ENCODE data around the gene CDK5RAP2.

GRCh38 chr9:120424248-120424647 is 155.7 kb downstream of the CDK5RAP2 start:
- no peak for TF ChIP-seq RAD21 (IDR thresholded peaks at IDR 0.05; ENCODE audit: low read depth)
- no peak for TF ChIP-seq CREB1 (IDR thresholded peaks at IDR 0.05; ENCODE audit: low read depth)
- TF ChIP-seq EP300 (IDR thresholded peaks at IDR 0.05; ENCODE audit: borderline replicate concordance), result no peak
